HFF-Myc (cell line): ENCODE data around the gene AACS.
A peak's percentile ranks its signal among the peaks of the same experiment; 100 is the strongest.

Experiments used
- DNase-seq: peaks from one replicate; pipeline ENCODE4 v3.0.0-alpha.2; 2011; ENCODE audit warnings: low read depth; ENCODE audit errors: extremely low read depth
- H3K4me3 ChIP-seq: replicated peaks from 2 replicates; pipeline ENCODE4 v1.5.1; 2011; ENCODE audit warnings: low read depth, mild to moderate bottlenecking, control low read depth, low read length
- TF ChIP-seq, protein P1 (sequence below): IDR thresholded peaks from 2 replicates; pipeline ENCODE4 v1.5.1; 2012; ENCODE audit warnings: mild to moderate bottlenecking, low read depth, low read length, control low read depth; ENCODE audit errors: missing control alignments

AACS gene

DNA sequence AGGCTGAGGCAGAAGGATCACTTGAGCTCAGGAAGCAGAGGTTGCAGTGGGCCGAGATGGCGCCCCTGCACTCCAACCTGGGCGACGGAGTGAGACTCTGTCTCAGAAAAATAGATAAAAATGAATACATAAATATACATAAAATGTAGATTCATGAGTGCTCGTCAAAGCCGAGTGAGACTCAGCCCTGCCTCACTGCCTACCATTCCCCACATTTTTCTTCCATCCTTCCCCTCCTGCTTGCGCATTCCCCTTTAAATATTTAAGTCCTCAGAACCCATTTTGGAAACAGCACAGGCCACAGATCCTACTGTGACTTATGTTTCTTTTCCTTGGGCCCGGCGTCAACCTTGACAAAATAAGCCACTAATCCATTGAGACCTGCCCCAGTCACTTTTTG lies 31.9 kb upstream of the AACS start:
- TF ChIP-seq, protein P1, sequence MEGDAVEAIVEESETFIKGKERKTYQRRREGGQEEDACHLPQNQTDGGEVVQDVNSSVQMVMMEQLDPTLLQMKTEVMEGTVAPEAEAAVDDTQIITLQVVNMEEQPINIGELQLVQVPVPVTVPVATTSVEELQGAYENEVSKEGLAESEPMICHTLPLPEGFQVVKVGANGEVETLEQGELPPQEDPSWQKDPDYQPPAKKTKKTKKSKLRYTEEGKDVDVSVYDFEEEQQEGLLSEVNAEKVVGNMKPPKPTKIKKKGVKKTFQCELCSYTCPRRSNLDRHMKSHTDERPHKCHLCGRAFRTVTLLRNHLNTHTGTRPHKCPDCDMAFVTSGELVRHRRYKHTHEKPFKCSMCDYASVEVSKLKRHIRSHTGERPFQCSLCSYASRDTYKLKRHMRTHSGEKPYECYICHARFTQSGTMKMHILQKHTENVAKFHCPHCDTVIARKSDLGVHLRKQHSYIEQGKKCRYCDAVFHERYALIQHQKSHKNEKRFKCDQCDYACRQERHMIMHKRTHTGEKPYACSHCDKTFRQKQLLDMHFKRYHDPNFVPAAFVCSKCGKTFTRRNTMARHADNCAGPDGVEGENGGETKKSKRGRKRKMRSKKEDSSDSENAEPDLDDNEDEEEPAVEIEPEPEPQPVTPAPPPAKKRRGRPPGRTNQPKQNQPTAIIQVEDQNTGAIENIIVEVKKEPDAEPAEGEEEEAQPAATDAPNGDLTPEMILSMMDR: no peak
- DNase-seq: no peak
- H3K4me3 ChIP-seq: no peak overlapping the region

DNA sequence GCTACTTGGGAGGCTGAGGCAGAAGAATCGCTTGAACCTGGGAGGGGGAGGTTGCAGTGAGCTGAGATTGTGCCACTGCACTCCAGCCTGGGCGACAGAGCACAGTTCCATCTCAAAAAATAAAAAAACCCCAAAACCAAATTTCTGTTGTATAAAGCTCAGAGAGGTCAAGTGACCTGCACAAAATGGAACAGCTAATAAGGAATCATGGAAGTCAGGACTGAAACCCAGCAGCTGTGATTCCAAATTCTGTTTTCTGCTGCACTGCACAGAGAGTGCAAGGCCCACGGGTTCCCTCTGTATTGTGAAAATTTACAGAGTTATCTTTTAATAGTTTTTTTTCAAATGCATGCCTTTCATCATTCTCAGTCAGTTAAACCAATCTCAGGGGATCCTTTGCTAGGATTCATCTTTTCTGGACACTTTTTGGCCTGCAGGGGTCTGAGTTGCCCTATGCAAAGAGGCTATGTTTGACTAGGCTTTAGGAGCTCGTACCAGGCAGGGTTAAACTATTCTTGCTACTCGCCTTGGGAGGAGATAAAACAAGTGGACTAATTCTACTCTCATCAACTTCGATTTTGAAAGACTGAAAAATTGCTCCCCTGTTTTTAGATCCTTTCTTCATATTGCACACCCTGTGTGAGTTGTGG lies 26.1 kb upstream of the AACS start:
- TF ChIP-seq, protein P1: no peak

DNA sequence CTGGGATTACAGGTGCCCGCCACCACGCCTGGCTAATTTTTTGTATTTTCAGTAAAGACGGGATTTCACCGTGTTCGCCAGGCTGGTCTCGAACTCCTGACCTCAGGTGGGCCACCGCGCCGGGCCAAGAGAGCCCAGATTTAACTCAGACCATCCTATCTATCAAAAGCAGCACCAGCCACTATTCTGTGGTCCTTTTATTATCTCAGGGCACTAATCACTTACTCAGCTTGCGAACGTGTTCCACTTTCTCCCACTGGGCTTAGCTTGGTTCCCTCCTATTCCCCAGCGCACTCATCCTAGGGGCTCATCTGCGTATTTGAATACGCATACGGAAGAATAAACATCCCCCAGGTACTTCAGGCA lies 16.2 kb upstream of the AACS start:
- peak overlapping the region; percentile 45 for H3K4me3 ChIP-seq
- DNase-seq: no peak
- TF ChIP-seq, protein P1: no peak

More for the DNA sequence above, 26.1 kb upstream of the AACS start:
- no peak overlapping the region for H3K4me3 ChIP-seq
- DNase-seq: no peak

DNA sequence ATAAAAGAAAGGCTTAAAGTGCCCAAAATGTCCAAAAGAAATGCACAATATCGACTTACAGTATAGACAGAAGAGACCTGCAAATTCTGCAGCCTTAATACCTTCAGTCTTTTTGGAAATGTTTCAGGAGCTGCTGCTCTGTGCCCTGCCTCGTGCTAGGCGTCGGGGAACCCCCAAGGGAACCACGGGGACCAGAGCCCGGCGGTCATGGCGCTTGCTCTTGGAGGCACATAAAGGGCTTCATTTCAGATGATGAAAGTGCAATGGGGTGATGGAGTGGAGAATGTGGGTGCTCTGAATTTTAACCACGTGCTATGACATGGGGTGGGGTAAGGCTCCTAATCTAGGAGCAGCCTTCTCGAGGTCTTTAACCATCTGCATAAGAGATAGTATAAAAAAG lies 14.8 kb upstream of the AACS start:
- no peak for DNase-seq
- H3K4me3 ChIP-seq: no peak overlapping the region
- TF ChIP-seq, protein P1: no peak

DNA sequence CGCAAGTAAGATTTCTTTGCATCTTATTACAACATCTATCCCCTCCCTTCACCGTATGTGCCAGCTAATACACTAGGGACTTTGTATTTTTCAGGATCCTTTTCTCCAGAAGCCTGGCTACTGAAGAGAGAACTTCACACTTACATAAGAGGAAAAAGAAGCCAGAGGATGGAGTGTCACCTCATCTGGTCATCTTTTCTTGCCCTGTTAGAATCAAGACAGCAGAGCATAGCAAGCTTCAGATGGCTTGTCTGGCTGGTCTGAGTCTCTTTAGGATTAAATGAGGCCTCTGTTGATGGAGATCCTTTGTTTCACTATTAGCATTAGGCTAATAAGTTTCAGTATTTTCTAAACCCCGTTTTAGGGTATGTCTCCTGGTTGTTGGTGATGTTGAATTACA lies 14.4 kb upstream of the AACS start:
- no peak for DNase-seq
- no peak overlapping the region for H3K4me3 ChIP-seq
- TF ChIP-seq, protein P1: no peak

DNA sequence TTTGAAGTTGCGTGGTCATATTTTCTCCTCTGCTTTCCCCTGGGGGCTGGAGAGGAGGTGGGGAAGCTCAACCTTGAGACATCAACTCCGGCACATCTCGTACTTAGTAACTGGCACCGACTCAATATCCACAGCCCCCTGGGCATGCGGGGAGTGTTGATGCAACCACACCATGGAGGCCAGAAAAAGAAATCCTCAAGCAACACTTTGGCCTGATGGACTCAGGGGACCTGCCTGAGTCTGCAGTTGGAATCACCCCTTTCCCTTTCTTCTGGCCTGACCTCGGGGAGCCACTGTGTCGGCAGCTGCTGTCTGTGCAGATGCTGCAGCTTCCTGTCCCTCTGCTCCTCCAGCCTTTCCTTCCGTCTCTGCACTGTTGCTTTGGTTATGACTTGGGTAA lies 11.4 kb upstream of the AACS start:
- DNase-seq: no peak
- TF ChIP-seq, protein P1: no peak
- H3K4me3 ChIP-seq: no peak overlapping the region

DNA sequence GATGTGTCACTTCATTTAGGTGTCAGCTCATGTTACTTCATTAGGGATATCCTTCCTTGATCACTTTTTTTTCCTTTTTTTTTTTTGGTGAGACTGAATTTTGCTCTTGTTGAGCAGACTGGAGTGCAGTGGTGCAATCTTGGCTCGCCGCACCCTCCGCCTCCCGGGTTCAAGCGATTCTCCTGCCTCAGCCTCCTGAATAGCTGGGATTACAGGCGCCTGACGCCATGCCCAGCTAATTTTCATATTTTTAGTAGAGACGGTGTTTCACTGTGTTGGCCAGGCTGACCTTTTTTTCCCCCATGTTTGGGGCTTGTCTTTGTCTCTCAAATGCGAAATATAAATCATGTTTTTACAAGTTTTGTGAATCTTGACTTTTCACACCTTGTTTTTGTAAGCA lies 9.6 kb upstream of the AACS start:
- TF ChIP-seq, protein P1: no peak
- no peak overlapping the region for H3K4me3 ChIP-seq
- no peak for DNase-seq
